HCT116 (cell line): ENCODE results near the gene FOXK1. TPM values are rescaled to one million over a fixed set of nuclear protein-coding genes. Genes with fewer than 3 reads are reported as not detected.
A peak's percentile ranks its signal among the peaks of the same experiment; 100 is the strongest.

Source experiments
- ATAC-seq: fragments of 200-7000 bp; cut with Tn5 transposase; 2 replicates; pipeline ENCODE4 v1.9.1; 2020; ENCODE audit warnings: mild to moderate bottlenecking, moderate library complexity
- BruUV-seq: library from RNA; stranded (reverse); fragments of 400-500 nt; replicated peaks from 2 replicates; lab custom pipeline; 2021; lab: Mats Ljungman, UMichigan
- CTCF ChIA-PET: fragments of 300-600 bp; sonication (Branson Sonifier 250); formaldehyde crosslinking; loops from one replicate; lab custom pipeline; 2021; ENCODE audit warnings: antibody characterized with exemption; lab: Charles Lee
- POLR2A ChIA-PET: fragments of 300-600, 350-600 bp; sonication (Branson Sonifier 250); formaldehyde crosslinking; loops from one replicate; lab custom pipeline; 2021; ENCODE audit warnings: antibody characterized with exemption; lab: Charles Lee
- RAD21 ChIA-PET, 2 experiments: fragments of 300-600 bp; sonication (Branson Sonifier 250); formaldehyde crosslinking; loops; one replicate each; lab custom pipeline; 2023; ENCODE audit warnings: low total read pairs in 2 of 2; ENCODE audit not compliant: uncharacterized antibody in 2 of 2, unreplicated experiment in 2 of 2, low non-redundant PET in 1 of 2; lab: Charles Lee
- DNase-seq: peaks from one replicate; pipeline ENCODE4 v3.0.0-alpha.2; 2010; ENCODE audit warnings: low read depth, low spot score
- H2AFZ ChIP-seq: fragments of 200-600 bp; shearing (Covaris generic), sonication (generic); 2 replicates; pipeline ENCODE4 v1.6.1; 2017; ENCODE audit warnings: low read depth, mixed run types, mixed read lengths, antibody characterized with exemption, low read length; ENCODE audit not compliant: poor library complexity, severe bottlenecking
- H3K27ac ChIP-seq: 2 replicates; pipeline ENCODE4 v1.5.1; 2012; ENCODE audit warnings: low read depth, low read length
- H3K27me3 ChIP-seq: fragments of 200-600 bp; sonication (generic); 2 replicates; pipeline ENCODE4 v1.6.1; 2016; ENCODE audit warnings: mixed run types, low read length, mixed read lengths; ENCODE audit not compliant: insufficient read depth
- H3K36me3 ChIP-seq, 2 experiments: fragments of 200-500 bp in 1 of 2; fragments of 200-600 bp in 1 of 2; sonication (Bioruptor generic) in 1 of 2; sonication (generic) in 1 of 2; 2 replicates each; pipeline versions ENCODE4 v1.5.1 to v1.6.1; 2014 to 2016; ENCODE audit warnings: low read length in 2 of 2, inconsistent platforms in 1 of 2, mixed read lengths in 1 of 2, mixed run types in 1 of 2; ENCODE audit not compliant: insufficient read depth in 2 of 2, control insufficient read depth in 1 of 2
- H3K4me1 ChIP-seq, 2 experiments: fragments of 200-600 bp in 1 of 2; sonication (generic) in 1 of 2; 2 replicates each; pipeline versions ENCODE4 v1.5.1 to v1.6.1; 2012 to 2017; ENCODE audit warnings: low read length in 2 of 2, inconsistent platforms in 1 of 2, mild to moderate bottlenecking in 1 of 2, mixed read lengths in 1 of 2, mixed run types in 1 of 2, moderate library complexity in 1 of 2; ENCODE audit not compliant: insufficient read depth in 2 of 2, control insufficient read depth in 1 of 2
- H3K4me2 ChIP-seq: fragments of 200-600 bp; sonication (generic); 2 replicates; pipeline ENCODE4 v1.6.1; 2017; ENCODE audit warnings: mixed run types, low read length, mixed read lengths
- H3K4me3 ChIP-seq, 2 experiments: fragments of 200-600 bp in 1 of 2; sonication (generic) in 1 of 2; replicated peaks in 1 of 2; 2 replicates each; pipeline ENCODE4 v1.5.1; 2011 to 2016; ENCODE audit warnings: low read length in 2 of 2, control low read depth in 1 of 2, low read depth in 1 of 2, mild to moderate bottlenecking in 1 of 2, mixed read lengths in 1 of 2, mixed run types in 1 of 2
- H3K79me2 ChIP-seq: fragments of 200-600 bp; sonication (generic); 2 replicates; pipeline ENCODE4 v1.6.1; 2017; ENCODE audit warnings: mild to moderate bottlenecking, mixed run types, low read length, moderate library complexity, mixed read lengths; ENCODE audit not compliant: insufficient read depth
- H3K9ac ChIP-seq: fragments of 200-600 bp; sonication (generic); 2 replicates; pipeline ENCODE4 v1.6.1; 2016; ENCODE audit warnings: low read length, mixed read lengths
- H3K9me2 ChIP-seq: fragments of 200-600 bp; sonication (generic), shearing (Covaris generic); 2 replicates; pipeline ENCODE4 v1.6.1; 2017; ENCODE audit warnings: mixed run types, mild to moderate bottlenecking, moderate library complexity; ENCODE audit not compliant: insufficient read depth
- H3K9me3 ChIP-seq, 2 experiments: fragments of 200-500 bp in 1 of 2; fragments of 200-600 bp in 1 of 2; sonication (Bioruptor generic) in 1 of 2; sonication (generic) in 1 of 2; 2 replicates each; pipeline ENCODE4 v1.6.1; 2014 to 2017; ENCODE audit warnings: low read length in 2 of 2, mixed read lengths in 2 of 2, inconsistent platforms in 1 of 2, low read depth in 1 of 2, mild to moderate bottlenecking in 1 of 2, mixed run types in 1 of 2, moderate library complexity in 1 of 2; ENCODE audit not compliant: control insufficient read depth in 1 of 2, insufficient read depth in 1 of 2
- H4K20me1 ChIP-seq: fragments of 200-600 bp; sonication (generic), shearing (Covaris generic); 2 replicates; pipeline ENCODE4 v1.6.1; 2017; ENCODE audit warnings: mixed run types, mild to moderate bottlenecking, moderate library complexity; ENCODE audit not compliant: insufficient read depth
- ATF3 ChIP-seq: IDR thresholded peaks from 2 replicates; pipeline ENCODE4 v1.6.1; 2012
- CBX3 ChIP-seq: IDR thresholded peaks from 2 replicates; pipeline ENCODE4 v1.6.1; 2012; ENCODE audit warnings: low read depth
- CTCF ChIP-seq, 3 experiments: fragments of 200-600 bp in 1 of 3; sonication (generic) in 1 of 3; IDR thresholded peaks in 2 of 3; conservative IDR thresholded peaks in 1 of 3; 2 replicates each; pipeline ENCODE4 v1.5.1; 2012 to 2017; ENCODE audit warnings: low read depth in 2 of 3, low read length in 2 of 3, antibody characterized with exemption in 1 of 3, borderline replicate concordance in 1 of 3, control low read depth in 1 of 3, mild to moderate bottlenecking in 1 of 3, mixed read lengths in 1 of 3, mixed run types in 1 of 3, moderate library complexity in 1 of 3; ENCODE audit not compliant: insufficient read depth in 1 of 3
- EGR1 ChIP-seq: IDR thresholded peaks from 2 replicates; pipeline ENCODE4 v1.6.1; 2012; ENCODE audit warnings: low read depth
- EZH2phosphoT487 ChIP-seq: fragments of 200-600 bp; IDR thresholded peaks from 2 replicates; pipeline ENCODE4 v1.6.1; 2018; ENCODE audit warnings: antibody characterized with exemption, borderline replicate concordance
- FOSL1 ChIP-seq: IDR thresholded peaks from 2 replicates; pipeline ENCODE4 v1.6.1; 2012; ENCODE audit warnings: low read depth
- MAX ChIP-seq: IDR thresholded peaks from 2 replicates; pipeline ENCODE4 v1.6.1; 2012
- POLR2A ChIP-seq: IDR thresholded peaks from 2 replicates; pipeline ENCODE4 v1.7.0; 2011; ENCODE audit warnings: borderline replicate concordance; ENCODE audit not compliant: insufficient read depth, insufficient read length; ENCODE audit errors: extremely low read depth
- POLR2AphosphoS5 ChIP-seq: IDR thresholded peaks from 2 replicates; pipeline ENCODE4 v1.6.1; 2011; ENCODE audit warnings: mild to moderate bottlenecking, low read depth, low read length, moderate library complexity
- RAD21 ChIP-seq: IDR thresholded peaks from 2 replicates; pipeline ENCODE4 v1.6.1; 2012; ENCODE audit warnings: low read depth, mild to moderate bottlenecking
- REST ChIP-seq: IDR thresholded peaks from 2 replicates; pipeline ENCODE4 v1.6.1; 2012; ENCODE audit warnings: low read depth
- SIN3A ChIP-seq: IDR thresholded peaks from 2 replicates; pipeline ENCODE4 v1.6.1; 2012; ENCODE audit warnings: low read depth
- SP1 ChIP-seq: IDR thresholded peaks from 2 replicates; pipeline ENCODE4 v1.6.1; 2012; ENCODE audit warnings: low read depth
- TCF7L2 ChIP-seq: IDR thresholded peaks from 2 replicates; pipeline ENCODE4 v1.7.0; 2011; ENCODE audit warnings: borderline replicate concordance, inconsistent platforms; ENCODE audit not compliant: insufficient read depth, insufficient read length; ENCODE audit errors: extremely low read depth
- YY1 ChIP-seq: IDR thresholded peaks from 2 replicates; pipeline ENCODE4 v1.6.1; 2011; ENCODE audit warnings: low read length, low read depth, moderate library complexity, mild to moderate bottlenecking; ENCODE audit not compliant: insufficient replicate concordance; ENCODE audit errors: extremely low read depth
- ZFX ChIP-seq: fragments of 450-650 bp; IDR thresholded peaks from 2 replicates; pipeline ENCODE4 v1.6.1; 2017
- ZNF274 ChIP-seq: fragments of 200-500 bp; sonication (Bioruptor generic); IDR thresholded peaks from 2 replicates; pipeline ENCODE4 v1.6.1; 2014; ENCODE audit warnings: mild to moderate bottlenecking, low read depth, low read length, inconsistent platforms
- intact Hi-C: fragments of 100-400 bp; cut with micrococcal nuclease; formaldehyde crosslinking; loops from 2 replicates; pipeline ENCODE4 v1.10.0; 2022
- total RNA-seq: library from RNA; stranded (reverse); gene quantifications from one replicate; pipeline ENCODE4 v1.2.1, GENCODE V29; 2021; ENCODE audit not compliant: unreplicated experiment

FOXK1 gene
- total RNA-seq, 1 experiment from 2014 or later = 60.5 TPM

GRCh38 chr7:4641667-4642467, 40.2 kb upstream of the FOXK1 start:
- ChIA-PET RAD21 (interaction anchor here (0.9 to 1.6 kb wide), 2 partner anchors 40 kb away, joined by 3 read pairs; no protein-coding TSS in a partner anchor), CTCF (interaction anchor here (2.6 kb wide), 1 partner anchor 10 kb away, joined by 16 read pairs; no protein-coding TSS in a partner anchor), POLR2A (interaction anchor here (1.0 to 1.6 kb wide), 4 partner anchors 10 to 42 kb away, joined by 3 to 10 read pairs (median 8); partner anchors contain the start of gene FOXK1)
- Histone ChIP-seq H3K4me1 (peaks cover 5 to 24% of the 10 kb centered on the region in 2 experiments; a peak in 3 of 4 replicates), H3K27me3 (no peaks in the 10 kb centered on the region), H3K27ac (peak overlapping the region; percentile 90), H3K9me3 (no peaks in the 10 kb centered on the region; a peak in 1 of 4 replicates), H3K79me2 (no peaks in the 10 kb centered on the region), H3K9ac (peak overlapping the region; percentile 85), H3K4me3 (peak overlapping the region; percentile 63 to 65), H4K20me1 (no peaks in the 10 kb centered on the region), H3K9me2 (no peaks in the 10 kb centered on the region), H3K36me3 (no peaks in the 10 kb centered on the region), H3K4me2 (peak overlapping the region; percentile 98), H2AFZ (no peak overlapping the region)
- peak; percentile 93 for ATAC-seq
- intact Hi-C loops = loop anchor here (1.0 to 2.0 kb wide), 2 partner anchors 39 to 103 kb away; no protein-coding TSS in a partner anchor
- peak; percentile 83 for DNase-seq
- BruUV-seq = no TSS peak
- peak; percentile 82; the same call in 1 of the 2 replicates for TF ChIP-seq SIN3A
- TF ChIP-seq ATF3 = no peak
- TF ChIP-seq TCF7L2 = peak; percentile 56
- no peak; the same call in 1 of the 2 replicates for TF ChIP-seq RAD21
- TF ChIP-seq REST = no peak
- TF ChIP-seq SP1 = peak; percentile 94
- TF ChIP-seq ZNF274 = no peak
- no peak for TF ChIP-seq EZH2phosphoT487
- peak; percentile 94 for TF ChIP-seq POLR2AphosphoS5
- peak in 2 of 3 experiments; percentile 30 to 34; a peak in 3 of 6 replicates for TF ChIP-seq CTCF (IDR thresholded peaks at IDR 0.05 in 2 of 3, conservative IDR thresholded peaks at IDR 0.05 in 1 of 3; ENCODE audit: borderline replicate concordance in 1 of 3, insufficient read depth in 1 of 3, low read depth in 2 of 3, low read length in 2 of 3)
- no peak for TF ChIP-seq FOSL1
- TF ChIP-seq POLR2A = peak; percentile 74
- peak; percentile 99 for TF ChIP-seq MAX
- TF ChIP-seq EGR1 = no peak
- TF ChIP-seq YY1 = peak; percentile 32
- no peak for TF ChIP-seq ZFX
- peak; percentile 42; the same call in 1 of the 2 replicates for TF ChIP-seq CBX3
